PFSK-1 (cell line): ENCODE measurements around the gene SLC25A4.

Source experiments
- FOXP2 ChIP-seq: optimal IDR thresholded peaks from 2 replicates; pipeline ENCODE3; 2011; ENCODE audit warnings: borderline replicate concordance, control low read depth, inconsistent platforms; ENCODE audit not compliant: insufficient read depth; ENCODE audit errors: extremely low read length, extremely low read depth
- POLR2AphosphoS5 ChIP-seq: IDR thresholded peaks from 2 replicates; pipeline ENCODE4 v1.6.1; 2012; ENCODE audit warnings: low read depth, mild to moderate bottlenecking, control low read depth, low read length, moderate library complexity
- REST ChIP-seq, 2 experiments: IDR thresholded peaks; 2 replicates each; pipeline versions ENCODE4 v1.6.1 to v1.8.0; 2011 to 2012; ENCODE audit warnings: low read depth in 2 of 2, low read length in 2 of 2, control low read depth in 1 of 2, inconsistent platforms in 1 of 2, mild to moderate bottlenecking in 1 of 2, moderate library complexity in 1 of 2; ENCODE audit not compliant: insufficient read depth in 1 of 2
- SIN3A ChIP-seq: IDR thresholded peaks from 2 replicates; pipeline ENCODE4 v1.6.1; 2012; ENCODE audit warnings: mild to moderate bottlenecking, low read length, moderate library complexity, borderline replicate concordance; ENCODE audit not compliant: insufficient read depth
- TAF1 ChIP-seq: IDR thresholded peaks from 2 replicates; pipeline ENCODE4 v1.6.1; 2012; ENCODE audit warnings: low read length, control low read depth, borderline replicate concordance; ENCODE audit not compliant: insufficient read depth

- TF ChIP-seq POLR2AphosphoS5: no peak
- no peak for TF ChIP-seq SIN3A
- no peak for TF ChIP-seq TAF1
- no peak for TF ChIP-seq REST (IDR thresholded peaks at IDR 0.05; ENCODE audit: insufficient read depth in 1 of 2, low read depth in 2 of 2, low read length in 2 of 2)
- no peak for TF ChIP-seq FOXP2
These were observed 1.3 kb upstream of the SLC25A4 start for GRCh38 chr4:185141777-185142176.
